D721Med (cell line): ENCODE results near the gene KPNA6.

ENCODE experiments used
- DNase-seq: peaks from one replicate; pipeline ENCODE4 v3.0.0; 2011; ENCODE audit warnings: low spot score; ENCODE audit not compliant: insufficient read length
- FAIRE-seq: peaks from 2 replicates; lab custom pipeline; 2011; peaks lifted over from hg19 to GRCh38; lab: Jason Lieb, UNC
- CTCF ChIP-seq: IDR thresholded peaks from 2 replicates; pipeline ENCODE4 v1.5.1; 2012; ENCODE audit warnings: mild to moderate bottlenecking, control low read depth; ENCODE audit not compliant: insufficient read depth; ENCODE audit errors: missing control alignments

Gene KPNA6

GRCh38 chr1:32195531-32195930 lies 87.7 kb downstream of the KPNA6 start:
- FAIRE-seq (no peak), DNase-seq (no peak)
- no peak for TF ChIP-seq CTCF

GRCh38 chr1:32195972-32196823 lies 88.3 kb downstream of the KPNA6 start:
- no peak for TF ChIP-seq CTCF
- FAIRE-seq (no peak), DNase-seq (no peak)

- TF ChIP-seq CTCF = no peak
- FAIRE-seq (no peak), DNase-seq (no peak)
Observed at GRCh38 chr1:32197074-32197473, 89.2 kb downstream of the KPNA6 start.

- TF ChIP-seq CTCF = no peak
- DNase-seq (no peak), FAIRE-seq (no peak)
Observed at GRCh38 chr1:32197837-32198236, 90.0 kb downstream of the KPNA6 start.

GRCh38 chr1:32198237-32199042 lies 90.6 kb downstream of the KPNA6 start:
- FAIRE-seq = no peak
- no peak for DNase-seq
- no peak for TF ChIP-seq CTCF

GRCh38 chr1:32199043-32199716 lies 91.3 kb downstream of the KPNA6 start:
- FAIRE-seq (no peak), DNase-seq (no peak)
- no peak for TF ChIP-seq CTCF
